ENCODE results near the gene AVPR1A. TPM values are rescaled to one million over a fixed set of nuclear protein-coding genes. Genes with fewer than 3 reads are reported as not detected.
A peak's percentile ranks its signal among the peaks of the same experiment; 100 is the strongest.
"Not testable (repeated sequence)": the region's sequence is repeated elsewhere in the genome, so short reads cannot be mapped to it uniquely, and the experiment has no call there.

Gene AVPR1A
- 12.1 TPM for total RNA-seq
- long read RNA-seq, full-length matches to known transcripts: 3 of 11 reads
- long read RNA-seq, partial matches to known transcripts: 0 of 11 reads
- long read RNA-seq, other reads (novel, unspliced or antisense): 8 of 11 reads

DNA sequence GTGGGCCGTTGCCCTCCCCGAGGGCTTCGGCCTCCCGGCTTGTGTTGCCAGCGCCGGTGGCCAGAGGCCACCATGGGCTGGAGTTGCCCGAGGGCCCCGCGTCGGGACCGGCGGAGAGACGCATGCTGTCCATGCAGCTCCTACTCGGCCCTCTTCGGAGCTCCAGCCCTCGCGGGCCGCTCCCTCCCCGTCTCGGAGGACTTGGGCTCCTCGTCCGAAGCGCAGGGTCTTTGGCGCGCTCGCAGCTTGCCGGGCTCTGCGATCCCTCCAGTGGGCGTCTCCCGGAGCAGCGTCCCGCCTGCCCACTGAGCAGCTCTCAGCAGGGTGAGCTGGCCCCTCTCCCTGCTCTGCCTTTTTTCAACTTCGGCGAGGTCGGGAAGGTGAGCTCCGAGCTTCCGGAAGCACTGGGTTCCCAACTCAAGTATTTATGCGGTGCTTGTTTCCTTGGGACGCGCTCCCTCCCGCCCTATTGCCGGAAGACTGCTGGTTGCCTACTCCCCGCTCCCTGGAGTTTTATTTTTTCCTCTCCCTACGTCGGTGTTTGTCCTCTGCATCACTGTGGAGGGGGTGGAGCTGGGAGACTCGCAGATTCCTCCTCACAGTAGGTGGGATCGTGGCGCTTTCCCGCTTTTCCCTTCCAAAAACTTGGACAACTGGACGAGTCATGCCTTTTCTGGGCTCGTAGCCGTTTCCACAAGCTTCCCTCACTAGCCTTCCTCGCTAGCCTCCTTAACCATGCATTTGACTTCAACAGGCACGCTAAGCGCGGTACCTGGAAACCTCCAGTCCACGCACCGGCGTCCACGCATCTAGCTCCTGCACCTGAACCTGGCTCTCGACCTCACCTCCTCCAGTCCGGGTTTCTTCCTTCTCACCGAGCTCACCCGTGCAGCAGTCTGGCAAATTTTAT lies at the start of gene AVPR1A:
TSS of gene AVPR1A (minus strand) at position 489 of the 910 bp plus-strand sequence. CDS start at position 124, 365 bp downstream.
- no peak for DNase-seq (ENCODE audit: low spot score)

DNA sequence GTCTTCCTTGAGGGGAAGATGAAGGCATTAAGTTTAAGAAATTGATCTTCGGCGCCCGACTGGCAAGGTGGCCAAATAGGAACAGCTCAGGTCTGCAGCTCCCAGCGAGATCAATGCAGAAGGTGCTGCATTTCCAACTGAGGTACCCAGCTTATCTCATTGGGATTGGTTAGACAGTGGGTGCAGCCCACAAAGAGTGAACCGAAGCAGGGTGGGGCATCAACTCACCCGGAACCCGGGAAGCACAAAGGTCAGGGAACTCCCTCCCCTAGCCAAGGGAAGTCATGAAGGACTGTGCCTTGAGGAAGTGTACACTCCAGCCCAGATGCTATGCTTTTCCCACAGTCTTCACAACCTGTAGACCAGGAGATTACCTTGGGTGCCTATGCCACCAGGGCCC lies 45.2 kb upstream of the AVPR1A start:
- no peak for DNase-seq (ENCODE audit: low spot score)

DNA sequence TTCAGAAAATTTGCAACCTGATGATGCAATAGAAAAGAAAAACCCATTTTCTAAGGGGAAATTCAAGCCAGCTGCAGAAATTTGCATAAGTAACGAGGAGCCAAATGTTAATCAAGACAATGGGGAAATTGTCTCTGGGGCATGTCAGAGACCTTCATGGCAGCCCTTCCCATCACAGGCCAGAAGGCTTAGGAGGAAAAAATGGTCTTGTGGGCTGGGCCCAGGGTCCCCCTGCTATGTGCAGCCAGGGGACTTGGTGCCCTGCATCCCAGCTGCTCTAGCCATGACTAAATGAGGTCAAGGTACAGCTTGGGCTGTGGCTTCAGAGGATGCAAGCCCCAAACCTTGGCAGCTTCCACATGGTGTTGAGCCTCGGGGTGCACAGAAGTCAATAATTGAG lies 28.2 kb upstream of the AVPR1A start:
- no peak for DNase-seq (ENCODE audit: low spot score)

DNA sequence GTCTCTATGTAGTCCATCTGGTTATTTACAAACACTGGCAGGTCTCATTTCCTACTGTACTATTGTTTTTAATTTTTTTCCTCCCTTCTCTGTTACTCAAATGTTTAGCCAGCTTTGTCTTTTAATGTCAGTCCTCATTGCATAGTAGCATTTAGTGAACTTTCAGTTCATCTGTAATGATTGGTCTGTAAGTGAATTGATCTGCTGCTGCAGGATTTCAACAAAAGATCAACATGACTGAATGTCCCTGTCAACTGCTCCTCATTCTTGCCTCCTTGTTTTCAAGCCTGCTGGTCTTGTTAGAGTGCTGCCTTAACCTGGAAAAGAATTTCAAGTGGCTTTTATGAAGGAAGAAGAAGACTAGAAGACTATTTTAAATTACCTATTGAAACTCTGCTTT lies 19.3 kb upstream of the AVPR1A start:
- no peak for DNase-seq (ENCODE audit: low spot score)

DNA sequence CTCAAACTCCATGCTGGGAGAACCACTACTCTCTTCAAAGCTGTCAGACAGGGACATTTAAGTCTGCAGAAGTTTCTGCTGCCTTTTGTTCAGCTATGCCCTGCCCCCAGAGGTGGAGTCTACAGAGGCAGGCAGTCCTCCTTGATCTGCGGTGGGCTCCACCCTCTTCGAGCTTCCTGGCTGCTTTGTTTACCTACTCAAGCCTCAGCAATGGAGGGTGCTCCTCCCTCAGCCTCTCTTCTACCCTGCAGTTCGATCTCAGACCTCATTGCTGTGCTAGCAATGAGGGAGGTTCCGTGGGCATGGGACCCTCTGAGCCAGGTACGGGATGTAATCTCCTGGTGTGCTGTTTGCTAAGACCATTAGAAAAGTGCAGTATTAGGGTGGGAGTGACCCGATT lies 16.7 kb upstream of the AVPR1A start:
- DNase-seq (ENCODE audit: low spot score): not testable (repeated sequence)

DNA sequence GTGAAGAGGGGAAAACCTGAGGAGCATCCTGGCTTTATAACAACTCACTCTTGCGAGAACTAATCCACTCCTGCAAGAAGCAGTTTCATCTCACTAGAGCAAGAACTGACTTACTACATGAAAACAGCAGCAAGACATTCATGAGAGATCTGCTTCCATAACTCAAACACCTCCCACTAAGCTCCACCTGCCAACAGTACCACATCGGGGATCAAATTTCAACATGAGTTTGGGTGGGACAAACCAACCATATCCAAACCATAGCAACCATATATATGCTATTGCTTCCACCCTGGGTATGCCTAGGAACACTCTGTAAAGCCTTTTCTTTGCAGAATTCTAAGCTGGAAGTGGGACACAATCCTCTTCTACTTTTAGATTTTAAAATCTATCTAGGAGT lies 13.9 kb upstream of the AVPR1A start:
- no peak for DNase-seq (ENCODE audit: low spot score)

DNA sequence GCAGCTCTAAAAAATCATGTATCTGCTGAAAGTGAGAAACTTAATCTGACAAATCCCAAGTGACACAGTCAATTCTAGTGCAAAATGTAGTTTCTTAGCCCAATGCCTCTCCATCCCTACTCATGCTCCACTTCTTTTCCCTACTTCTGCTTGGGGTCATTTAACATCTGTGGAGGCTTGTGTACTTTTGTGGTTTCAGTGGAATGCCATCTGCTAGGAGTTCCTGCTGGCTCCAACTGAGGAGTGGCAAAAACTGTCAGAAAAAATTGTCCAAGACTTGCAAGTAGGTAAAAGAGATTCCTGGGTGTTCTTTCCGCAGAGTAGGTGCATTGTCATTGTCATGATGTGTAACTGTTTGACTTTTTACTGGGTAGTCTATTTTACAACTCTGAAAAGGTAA lies 12.5 kb upstream of the AVPR1A start:
- no peak for DNase-seq (ENCODE audit: low spot score)

DNA sequence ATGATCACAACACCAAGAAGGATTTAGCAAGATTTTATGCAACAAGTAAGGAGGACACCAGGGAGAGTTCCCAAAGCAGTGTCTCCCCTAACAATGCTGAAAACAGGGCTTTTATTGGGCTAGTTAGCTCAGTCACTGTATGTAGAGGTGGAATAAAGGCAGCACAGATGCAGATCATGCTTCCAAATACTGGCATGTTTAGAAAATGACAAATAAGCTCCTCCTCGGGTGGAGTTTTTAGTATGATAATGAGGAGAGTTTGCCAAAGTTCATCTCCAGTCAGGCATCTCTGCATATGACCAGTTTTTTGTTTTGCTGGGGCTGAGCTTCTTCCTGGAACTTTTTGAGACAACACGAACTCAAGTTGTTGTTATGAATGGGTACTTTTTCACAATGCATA lies 4.4 kb upstream of the AVPR1A start:
- no peak for DNase-seq (ENCODE audit: low spot score)

DNA sequence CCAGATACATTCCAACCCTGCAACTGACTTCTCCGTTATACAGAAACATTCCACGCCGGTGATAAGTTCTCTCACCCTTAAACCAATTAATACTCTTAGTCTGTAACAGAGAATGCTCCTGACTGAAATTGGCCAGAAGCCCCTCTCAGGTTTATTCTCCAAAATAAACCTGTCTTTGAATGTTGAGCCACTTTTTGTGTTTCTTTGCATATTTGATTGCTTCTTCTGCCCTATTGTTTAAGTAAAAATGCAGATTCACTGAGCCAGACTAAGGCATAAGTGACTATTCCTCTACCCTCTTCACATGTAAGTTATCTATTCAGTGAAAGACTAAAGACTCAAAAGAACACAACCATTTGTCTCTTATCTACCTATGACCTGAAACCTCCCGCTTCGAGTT lies 3.6 kb upstream of the AVPR1A start:
- no peak for DNase-seq (ENCODE audit: low spot score)

DNA sequence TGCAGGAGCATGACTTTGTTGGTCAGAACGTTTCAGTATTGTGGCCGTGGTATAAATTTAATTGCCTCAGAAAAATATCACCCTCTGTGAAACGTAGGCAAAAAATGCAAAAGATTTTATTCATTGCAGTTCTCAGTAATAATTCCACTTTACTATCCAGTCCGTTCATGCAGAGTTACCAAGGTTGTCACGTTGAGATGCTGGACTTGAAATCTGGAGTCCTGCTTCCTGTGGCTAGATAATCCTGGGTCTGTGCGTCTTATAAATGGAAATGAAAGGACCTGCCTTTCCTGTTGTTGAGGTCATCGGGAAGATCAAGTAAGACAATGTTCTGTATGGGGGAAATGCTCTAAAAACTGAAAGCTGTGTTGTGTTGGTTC lies 1.3 kb upstream of the AVPR1A start:
- DNase-seq (ENCODE audit: low spot score): no peak

DNA sequence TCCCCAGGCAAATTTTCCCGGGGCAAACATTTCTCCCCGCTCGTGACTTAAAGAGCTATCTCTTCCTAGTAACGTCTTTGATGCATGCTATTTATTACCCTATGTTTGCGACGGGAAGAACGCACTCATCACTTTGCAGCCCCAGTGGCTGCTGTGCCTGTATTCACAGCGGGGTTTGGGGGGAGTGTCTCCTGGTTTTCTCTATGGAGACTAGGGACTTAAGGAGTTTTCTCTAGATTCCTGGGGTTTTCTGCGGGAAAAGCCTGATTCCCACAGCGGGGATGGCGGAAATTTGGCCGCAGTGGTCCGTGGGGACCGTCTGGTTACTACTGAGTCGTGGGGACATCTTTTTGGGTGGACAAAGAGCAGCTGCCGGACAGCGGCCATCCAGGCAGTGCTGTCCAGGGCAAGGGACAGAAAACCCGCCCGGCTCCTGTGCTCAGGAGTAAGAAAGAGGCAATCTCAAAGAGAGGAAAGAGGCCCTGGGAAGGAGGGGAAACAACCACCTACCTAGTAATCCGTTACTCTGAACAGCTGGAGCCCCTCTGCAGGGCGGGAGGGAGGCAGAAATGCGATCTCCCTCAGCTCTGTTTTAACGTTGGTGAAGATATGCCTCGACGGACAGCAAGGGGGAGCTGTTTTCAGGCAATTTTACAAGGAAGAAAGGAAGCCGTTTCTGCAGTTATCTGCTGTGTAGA lies 771 bp upstream of the AVPR1A start:
- no peak for DNase-seq (ENCODE audit: low spot score)

DNA sequence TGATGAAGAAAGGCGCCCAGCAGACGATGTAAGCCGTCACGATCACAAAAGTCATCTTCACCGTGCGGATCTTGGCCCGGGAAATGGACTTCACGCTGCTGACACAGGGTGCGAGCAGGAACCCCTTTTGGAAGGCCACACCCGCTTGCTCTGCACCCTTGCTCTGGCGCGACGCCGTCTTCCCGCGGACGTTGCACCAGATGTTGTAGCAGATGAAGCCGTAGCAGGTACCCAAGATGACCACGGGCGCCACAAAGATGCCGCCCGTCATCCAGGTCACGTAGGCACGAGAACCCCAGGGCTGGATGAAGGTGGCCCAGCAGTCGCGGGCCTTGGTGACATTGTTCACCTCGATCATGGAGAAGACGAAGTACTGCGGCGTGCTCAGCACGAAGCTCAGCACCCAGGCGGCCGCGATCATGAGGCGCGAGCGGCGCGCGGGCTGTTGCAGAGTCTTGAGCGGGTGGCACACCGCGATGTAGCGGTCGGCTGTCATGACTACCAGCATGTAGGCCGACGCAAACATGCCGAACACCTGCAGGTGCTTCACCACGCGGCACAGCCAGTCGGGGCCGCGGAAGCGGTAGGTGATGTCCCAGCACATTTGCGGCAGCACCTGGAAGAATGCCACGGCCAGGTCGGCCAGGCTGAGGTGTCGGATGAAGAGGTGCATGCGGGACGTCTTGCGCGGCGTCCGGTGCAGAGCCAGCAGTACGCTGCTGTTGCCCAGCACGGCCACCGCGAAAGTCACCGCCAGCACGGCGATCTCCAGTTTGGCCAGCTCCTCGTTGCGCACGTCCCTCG lies 890 bp downstream of the AVPR1A start:
- peak; percentile 88 for DNase-seq (ENCODE audit: low spot score)

DNA sequence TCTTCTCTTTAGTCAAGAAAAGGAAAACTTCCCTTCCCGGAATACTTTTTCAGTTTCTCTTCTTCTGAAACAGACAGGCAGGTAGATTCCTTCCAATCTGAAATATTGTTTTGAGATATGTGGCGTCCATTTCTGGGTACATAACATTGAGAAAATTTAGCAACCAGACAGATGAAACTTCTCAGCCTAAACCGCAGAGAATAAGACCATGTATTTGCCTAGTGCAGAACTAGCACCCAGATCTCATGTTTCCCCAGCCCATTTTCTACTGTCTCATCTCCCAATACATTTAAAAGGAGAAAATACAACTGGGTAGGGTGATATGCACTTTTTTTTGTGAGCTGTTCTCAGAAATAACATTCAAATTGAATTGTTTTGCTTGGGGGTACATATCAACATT lies 6.4 kb downstream of the AVPR1A start:
- no peak for DNase-seq (ENCODE audit: low spot score)

DNA sequence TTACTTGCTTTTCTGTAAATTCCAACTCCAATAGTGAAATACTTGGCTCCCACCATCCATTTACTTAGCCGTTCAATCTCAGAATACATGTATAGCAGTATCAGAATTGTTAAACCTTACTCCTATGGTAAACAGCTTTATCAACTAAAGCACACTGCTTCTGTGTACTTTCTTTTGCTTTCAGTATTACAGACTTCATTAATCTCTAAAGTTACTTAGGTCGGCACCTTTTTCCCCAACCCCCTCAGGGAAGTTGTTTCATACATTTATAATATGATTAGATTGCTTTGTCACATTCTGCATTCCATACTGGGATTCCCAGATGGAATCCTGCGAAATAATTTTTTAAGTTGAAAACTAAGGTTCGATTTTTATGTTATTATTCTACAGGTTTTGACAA lies 12.5 kb downstream of the AVPR1A start:
- DNase-seq (ENCODE audit: low spot score): no peak

DNA sequence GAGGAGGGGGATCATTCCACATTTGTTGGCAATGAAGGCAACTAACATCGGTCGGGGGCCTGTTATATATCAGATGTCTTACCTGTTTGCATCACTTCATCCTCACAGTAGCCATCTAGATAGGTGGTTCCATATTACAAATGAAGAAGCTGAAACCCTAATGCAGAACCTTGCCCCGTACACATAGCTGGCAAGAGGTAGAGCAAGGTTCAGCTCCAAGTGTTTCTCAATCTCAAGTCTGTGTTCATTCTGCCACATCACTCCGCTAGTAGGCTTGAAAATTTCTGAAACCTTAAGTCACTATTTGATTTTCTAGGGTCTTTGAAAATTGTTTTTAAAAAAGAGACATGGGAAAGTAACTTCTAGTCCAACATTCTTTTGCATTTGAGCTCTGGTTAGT lies 17.0 kb downstream of the AVPR1A start:
- no peak for DNase-seq (ENCODE audit: low spot score)

DNA sequence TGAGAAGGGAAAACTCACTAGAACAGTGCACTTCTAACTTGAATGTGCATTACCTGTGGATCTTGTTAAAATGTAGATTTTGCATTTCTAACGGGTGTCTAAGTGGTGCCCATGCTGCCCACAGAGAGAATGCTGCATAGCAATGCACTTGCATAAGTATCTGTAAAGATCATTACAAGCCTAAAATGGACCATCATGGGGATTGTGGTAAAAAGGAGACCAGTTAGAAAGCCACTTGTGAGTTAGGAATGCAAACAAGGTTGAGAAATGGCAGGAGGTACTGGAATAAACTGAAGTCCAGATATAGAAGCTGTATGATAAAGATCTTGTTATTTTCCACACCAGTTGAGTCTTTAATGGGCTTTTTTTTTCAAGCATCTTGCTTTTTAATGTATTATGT lies 18.8 kb downstream of the AVPR1A start:
- DNase-seq (ENCODE audit: low spot score): no peak

DNA sequence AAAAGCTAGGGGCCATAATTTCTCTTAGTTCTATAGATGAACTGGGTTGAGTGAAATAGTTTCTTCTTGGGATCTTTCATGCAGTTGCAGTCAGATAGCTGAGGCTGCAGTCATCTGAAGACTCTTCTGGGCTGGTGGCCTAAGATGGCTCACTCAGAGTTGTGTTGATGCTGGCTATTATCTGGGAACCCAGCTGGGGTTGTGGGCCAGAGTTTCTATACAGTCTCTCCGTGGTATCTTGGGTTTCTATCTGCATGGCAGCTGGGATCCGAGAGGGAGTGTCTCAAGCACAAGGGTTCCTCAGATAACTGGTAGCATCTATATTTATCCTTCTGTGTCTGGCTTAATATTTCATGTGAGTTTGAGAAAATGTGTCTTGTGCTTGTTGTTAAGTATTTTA lies 21.1 kb downstream of the AVPR1A start:
- DNase-seq (ENCODE audit: low spot score): no peak

DNA sequence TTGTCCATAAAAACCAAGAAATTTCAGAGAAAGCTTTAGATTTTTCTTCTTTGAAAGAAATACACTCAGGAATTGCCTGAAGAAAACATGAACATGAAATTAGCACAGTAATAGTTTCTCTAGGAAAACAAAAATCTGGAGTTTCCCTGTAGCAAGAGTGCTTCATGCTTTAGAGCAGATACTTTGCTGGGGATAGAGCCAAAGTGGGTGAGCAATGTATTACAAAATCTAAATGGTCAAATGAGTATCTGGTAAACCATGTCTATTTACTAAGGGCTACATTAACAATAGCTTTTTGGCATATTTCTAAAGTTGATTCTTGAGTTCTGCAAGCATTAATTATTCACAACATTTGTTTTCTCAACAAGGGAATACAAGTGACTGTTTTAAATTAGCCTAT lies 26.2 kb downstream of the AVPR1A start:
- DNase-seq (ENCODE audit: low spot score): no peak

DNA sequence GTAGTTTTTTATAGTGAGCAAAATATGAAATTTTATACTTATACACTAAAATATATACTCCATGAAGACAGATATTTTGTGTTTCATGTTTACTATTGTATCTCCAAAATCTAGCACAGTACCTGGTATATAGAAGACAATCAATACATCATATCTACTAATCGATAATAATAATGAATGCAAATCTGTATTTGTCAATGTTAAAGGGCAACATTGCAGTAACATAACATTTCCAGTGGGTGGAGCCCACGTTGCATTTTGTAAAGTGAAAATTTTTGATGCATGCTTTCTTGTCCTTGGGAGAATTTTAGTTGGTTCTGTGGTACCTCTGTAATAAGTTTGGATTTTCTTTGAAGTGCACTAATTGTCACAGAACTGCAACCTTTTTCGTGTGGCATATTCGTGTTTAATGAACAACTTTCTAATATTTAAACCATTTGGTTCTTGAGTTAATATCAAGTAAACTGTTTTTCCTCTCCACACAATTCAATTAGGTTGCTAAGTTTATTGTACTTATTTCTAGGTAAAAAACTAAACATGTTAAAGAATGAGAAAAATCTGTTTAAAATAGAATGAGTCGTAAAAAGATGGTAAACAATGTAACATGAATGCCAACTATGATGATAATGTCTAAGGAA lies 47.4 kb downstream of the AVPR1A start:
- DNase-seq (ENCODE audit: low spot score): no peak

DNA sequence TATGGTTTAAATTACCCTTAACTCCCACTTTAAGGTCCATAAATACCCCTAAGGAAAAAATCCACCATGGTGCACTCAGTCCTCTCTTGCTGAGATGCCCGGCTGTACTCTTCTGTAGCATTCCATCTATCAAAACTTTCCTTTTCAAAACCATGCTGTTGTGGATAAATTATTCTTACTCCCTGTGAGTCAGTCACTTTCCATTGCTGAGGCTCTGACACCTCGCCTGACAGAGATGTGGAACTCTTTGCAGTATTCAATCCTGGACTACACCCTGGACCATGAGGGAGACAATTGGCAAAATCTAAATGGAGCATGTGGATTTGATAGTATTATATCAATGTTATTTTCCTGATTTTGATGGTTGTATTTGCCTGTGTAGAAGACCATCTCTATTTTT lies 49.1 kb downstream of the AVPR1A start:
- no peak for DNase-seq (ENCODE audit: low spot score)

DNA sequence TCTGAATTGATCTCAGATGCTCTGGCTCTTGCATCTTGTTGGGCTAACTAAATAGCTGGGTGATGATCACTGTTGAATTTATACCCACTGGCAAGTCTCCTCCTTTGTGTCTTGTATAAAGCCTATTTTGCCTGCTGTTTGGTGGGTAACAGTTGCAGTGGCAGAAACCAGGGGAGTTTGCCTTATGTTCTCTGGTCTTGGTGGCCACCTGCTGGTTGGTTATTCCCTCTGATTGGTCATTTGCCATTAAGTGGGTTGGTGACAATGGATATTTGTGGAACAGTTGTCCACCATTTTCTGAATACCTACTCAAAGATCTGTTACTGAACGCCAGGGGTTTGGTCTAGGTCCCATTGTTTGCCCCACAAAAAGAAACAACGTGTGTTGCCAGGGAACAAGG lies 52.1 kb downstream of the AVPR1A start:
- DNase-seq (ENCODE audit: low spot score): no peak
